AG09319 (cell line): ENCODE results near the gene MCC.

ENCODE experiments used
- DNase-seq: peaks from one replicate; pipeline ENCODE4 v3.0.0-alpha.2; 2010; ENCODE audit warnings: low read depth; ENCODE audit errors: extremely low read depth
- TF ChIP-seq, protein P1 (sequence below): IDR thresholded peaks from 2 replicates; pipeline ENCODE4 v1.5.1; 2011; ENCODE audit warnings: low read depth, mild to moderate bottlenecking, inconsistent platforms, low read length, moderate library complexity

Gene MCC

DNA sequence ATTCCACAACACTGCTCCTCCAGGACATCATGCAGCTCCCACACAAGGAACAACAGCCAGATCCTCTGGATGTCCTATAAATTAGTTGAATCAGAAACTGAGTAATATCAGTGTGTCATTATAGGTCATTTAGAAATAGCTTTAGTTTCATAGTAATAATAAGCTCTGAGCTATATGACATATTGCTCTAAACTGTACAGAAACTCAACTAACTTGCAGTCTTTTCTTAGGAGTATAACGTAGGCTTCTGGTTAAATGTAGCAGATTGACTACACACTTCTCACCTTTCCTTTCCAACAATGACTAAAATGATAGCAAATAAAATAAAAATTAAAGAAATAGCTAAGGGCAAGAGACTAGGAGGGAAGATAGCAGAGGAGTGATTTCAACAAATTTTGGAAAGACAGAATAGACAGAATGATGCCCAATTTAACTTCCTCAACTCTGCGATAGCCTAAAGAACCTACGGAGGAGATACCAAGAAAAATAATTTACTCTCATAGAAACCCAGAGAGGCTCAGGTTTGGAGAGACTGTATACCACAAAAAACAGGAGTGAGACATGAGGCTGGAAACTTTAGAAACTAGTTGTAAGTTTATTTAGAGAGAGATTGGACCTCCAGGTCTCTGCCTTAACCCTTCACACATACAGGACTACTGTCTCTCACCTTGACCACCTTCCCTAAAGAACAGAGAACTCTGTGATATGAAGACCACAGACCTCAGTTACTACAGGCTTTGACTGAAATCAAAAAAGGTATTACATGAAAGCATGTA is 247.1 kb downstream of the MCC start:
- DNase-seq = no peak
- TF ChIP-seq, protein P1, sequence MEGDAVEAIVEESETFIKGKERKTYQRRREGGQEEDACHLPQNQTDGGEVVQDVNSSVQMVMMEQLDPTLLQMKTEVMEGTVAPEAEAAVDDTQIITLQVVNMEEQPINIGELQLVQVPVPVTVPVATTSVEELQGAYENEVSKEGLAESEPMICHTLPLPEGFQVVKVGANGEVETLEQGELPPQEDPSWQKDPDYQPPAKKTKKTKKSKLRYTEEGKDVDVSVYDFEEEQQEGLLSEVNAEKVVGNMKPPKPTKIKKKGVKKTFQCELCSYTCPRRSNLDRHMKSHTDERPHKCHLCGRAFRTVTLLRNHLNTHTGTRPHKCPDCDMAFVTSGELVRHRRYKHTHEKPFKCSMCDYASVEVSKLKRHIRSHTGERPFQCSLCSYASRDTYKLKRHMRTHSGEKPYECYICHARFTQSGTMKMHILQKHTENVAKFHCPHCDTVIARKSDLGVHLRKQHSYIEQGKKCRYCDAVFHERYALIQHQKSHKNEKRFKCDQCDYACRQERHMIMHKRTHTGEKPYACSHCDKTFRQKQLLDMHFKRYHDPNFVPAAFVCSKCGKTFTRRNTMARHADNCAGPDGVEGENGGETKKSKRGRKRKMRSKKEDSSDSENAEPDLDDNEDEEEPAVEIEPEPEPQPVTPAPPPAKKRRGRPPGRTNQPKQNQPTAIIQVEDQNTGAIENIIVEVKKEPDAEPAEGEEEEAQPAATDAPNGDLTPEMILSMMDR = no peak

DNA sequence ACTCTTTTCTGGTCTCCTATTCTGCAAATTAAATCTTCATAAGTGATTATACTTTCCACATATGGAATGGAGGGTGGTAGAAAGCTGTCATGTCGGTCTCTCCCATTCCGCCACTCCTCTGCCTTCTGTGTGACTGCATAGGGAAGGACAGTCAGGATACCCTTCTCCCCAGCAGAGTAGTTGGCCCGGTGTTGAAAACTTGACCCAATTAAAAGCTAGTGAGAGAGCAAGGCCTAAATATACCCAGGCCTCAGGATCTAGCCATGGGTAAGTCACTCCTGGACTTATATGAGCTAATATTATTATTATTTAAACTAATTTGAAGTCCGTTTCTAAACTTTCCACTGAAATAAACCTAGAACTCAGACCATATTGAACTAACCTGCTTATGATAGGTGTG is 248.2 kb downstream of the MCC start:
- TF ChIP-seq, protein P1 = no peak
- DNase-seq = no peak

DNA sequence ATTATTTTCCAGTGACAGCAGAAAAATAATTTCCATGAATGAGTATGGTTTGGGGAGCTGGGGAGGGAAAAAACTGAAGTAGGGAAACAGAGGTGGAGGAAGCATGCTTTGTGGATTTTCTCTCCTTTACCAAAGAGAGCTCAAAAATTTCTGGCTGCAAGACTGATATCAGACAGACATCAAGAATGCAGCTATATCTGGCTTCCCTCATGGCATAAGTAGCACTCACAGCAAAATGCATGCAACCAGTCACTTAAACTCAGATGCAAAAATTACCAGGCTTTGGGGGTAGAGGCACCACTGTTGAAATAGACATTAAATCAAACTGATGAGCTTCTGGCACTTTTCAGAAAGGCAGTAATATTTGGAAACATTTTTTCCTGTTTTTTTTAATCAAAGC is 250.4 kb downstream of the MCC start:
- no peak for DNase-seq
- TF ChIP-seq, protein P1 = no peak

DNA sequence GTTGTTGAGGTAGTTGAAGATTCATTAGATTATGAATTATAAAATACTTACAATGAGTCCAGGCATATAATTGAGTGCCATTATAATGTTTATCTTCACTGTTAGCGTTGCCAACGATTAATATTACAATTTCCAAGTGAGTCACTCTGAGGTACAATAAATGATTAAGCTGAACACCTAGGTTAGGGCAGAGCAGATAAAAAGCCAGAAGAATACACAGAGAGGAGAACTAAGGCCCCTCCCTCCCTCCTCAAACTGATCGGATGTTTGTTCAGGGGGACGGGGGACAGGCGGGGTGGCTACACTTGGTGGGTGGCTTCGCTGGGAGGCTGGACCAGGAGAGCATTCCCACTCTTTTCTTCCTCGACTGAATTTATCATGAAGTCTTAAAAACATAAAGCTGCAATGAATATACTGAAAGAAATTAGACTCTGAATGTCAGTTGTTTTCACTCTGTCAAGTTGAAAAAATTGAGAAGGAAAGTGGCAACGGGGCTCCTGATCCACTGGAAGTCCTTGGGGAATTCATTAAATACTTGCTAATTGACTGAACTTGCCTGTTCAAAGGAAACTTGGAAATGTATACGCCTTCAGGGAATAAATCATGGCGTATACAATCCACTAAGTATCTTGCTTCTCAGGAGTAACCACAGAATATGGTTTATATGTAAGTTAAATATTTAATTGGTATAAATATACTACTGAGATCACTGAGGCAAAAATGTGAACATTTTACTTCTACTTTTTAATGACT is 251.5 kb downstream of the MCC start:
- DNase-seq = no peak
- TF ChIP-seq, protein P1 = no peak

DNA sequence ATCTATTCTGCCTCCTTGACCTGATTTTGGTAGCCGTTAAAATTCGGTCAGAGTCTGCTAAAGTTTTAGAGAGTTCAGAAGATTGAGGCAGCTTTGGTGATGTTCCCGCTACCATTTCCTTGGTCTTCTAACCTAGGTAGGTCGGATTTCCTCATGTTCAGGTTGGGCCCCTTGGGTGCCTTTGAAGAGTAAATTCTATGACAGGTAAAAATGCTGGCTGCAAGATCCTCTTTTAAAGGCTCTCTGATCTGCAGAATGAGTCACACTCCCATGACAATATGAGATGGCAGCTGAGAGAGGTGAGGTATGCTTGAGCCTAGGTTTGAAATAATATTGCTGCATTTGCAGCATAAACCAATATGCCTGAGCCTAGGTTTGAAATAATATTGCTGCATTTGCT is 252.4 kb downstream of the MCC start:
- no peak for DNase-seq
- TF ChIP-seq, protein P1 = no peak

DNA sequence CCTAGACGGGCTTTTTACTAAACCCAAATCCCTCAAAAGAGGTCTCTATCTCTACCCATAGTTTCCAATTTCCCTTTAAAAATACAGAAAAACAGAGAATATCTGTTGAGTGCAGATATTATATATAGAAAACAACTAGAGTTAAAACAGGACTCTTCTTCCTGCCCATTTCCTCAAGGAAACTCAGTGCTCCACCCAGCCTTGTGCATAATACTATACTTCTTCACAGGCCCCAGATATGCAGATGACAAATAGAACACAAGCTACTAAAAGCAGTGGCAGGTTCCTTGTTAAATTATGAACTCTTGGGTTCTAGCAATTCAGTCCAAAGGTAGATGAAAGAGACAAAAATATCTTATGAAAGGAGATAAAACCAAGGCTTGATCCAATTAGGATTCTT is 253.7 kb downstream of the MCC start:
- DNase-seq = no peak
- TF ChIP-seq, protein P1 = no peak

DNA sequence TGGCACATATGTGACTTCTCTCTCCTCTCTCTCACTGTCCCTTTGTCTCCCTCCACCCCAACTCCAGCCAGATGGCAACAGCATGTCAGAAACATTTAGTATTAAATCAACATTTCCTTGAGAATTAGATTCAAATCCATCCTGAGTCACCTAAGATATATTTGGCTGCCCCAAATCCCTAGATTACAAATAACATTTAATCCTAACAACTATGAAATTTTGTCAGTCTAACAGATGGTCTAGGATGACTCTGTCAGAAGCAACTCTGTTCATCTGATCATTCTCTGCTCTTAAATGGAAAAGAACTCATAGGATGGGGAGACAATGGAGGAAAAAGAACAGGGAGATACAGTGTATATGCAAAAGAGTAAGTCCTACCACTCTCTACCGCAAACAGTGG is 254.6 kb downstream of the MCC start:
- TF ChIP-seq, protein P1 = no peak
- DNase-seq = no peak
